HEK293 (cell line): ENCODE measurements around the gene RP2.

Experiments
- ZNF274 ChIP-seq, 2 experiments: fragments of 200-500 bp in 1 of 2; fragments of 450-650 bp in 1 of 2; sonication (Bioruptor generic) in 1 of 2; formaldehyde crosslinking in 1 of 2; IDR thresholded peaks; 2 replicates each; pipeline versions ENCODE4 v1.5.1 to v1.6.1; 2014 to 2016; ENCODE audit warnings: borderline replicate concordance in 1 of 2, inconsistent platforms in 1 of 2, low read length in 1 of 2, missing biosample characterization in 1 of 2, missing genetic modification characterization in 1 of 2
- ZNF280C ChIP-seq: fragments of 450-650 bp; formaldehyde crosslinking; IDR thresholded peaks from 2 replicates; pipeline ENCODE4 v1.5.1; 2016; ENCODE audit warnings: missing biosample characterization, missing genetic modification characterization
- ZNF513 ChIP-seq: fragments of 450-650 bp; IDR thresholded peaks from 2 replicates; pipeline ENCODE4 v1.5.1; 2018; ENCODE audit warnings: missing biosample characterization, missing genetic modification characterization

The RP2 gene

GRCh38 chrX:46929439-46930261 lies 92.8 kb downstream of the RP2 start (continued):
- TF ChIP-seq ZNF274 (IDR thresholded peaks at IDR 0.05; ENCODE audit: low read length) (no peak), ZNF274 (tag by site-specific recombination; IDR thresholded peaks at IDR 0.05; ENCODE audit: borderline replicate concordance) (no peak), ZNF280C (tag by site-specific recombination) (no peak), ZNF513 (no peak)
